Fibroblast of pulmonary artery (primary cell): Measurements from ENCODE around the gene ZNF234.
"Not testable (repeated sequence)": the region's sequence is repeated elsewhere in the genome, so short reads cannot be mapped to it uniquely, and the experiment has no call there.

Experiments
- DNase-seq: peaks from one replicate; pipeline ENCODE4 v3.0.0-alpha.2; 2010; ENCODE audit warnings: low read depth
- H3K4me3 ChIP-seq: replicated peaks from 2 replicates; pipeline ENCODE4 v1.5.1; 2011; ENCODE audit warnings: low read depth, mild to moderate bottlenecking, control low read depth, low read length, moderate library complexity
- TF ChIP-seq, protein P1 (sequence below): IDR thresholded peaks from 2 replicates; pipeline ENCODE4 v1.5.1; 2011; ENCODE audit warnings: mild to moderate bottlenecking, control low read depth, low read length, inconsistent platforms; ENCODE audit errors: missing control alignments

Gene ZNF234

DNA sequence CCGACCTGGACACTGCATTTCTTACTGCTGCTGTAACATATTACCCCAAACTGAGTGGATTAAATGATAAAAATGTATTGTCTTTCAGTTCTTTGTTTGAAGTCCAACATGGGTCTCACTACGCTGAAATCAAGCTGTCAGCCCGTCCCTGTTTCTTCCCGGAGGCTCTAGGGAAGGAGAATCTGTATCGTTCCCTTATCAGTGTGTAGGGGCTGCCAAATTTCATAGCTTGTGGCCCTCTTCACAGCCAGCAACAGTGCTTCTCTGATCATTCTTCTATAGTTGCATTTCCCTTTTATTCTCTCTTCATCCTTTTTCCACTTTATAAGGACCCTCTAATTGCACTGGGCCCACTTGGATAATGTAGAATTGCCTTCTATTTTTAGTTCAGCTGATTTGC lies 10.1 kb downstream of the ZNF234 start:
- no peak for DNase-seq
- TF ChIP-seq, protein P1, sequence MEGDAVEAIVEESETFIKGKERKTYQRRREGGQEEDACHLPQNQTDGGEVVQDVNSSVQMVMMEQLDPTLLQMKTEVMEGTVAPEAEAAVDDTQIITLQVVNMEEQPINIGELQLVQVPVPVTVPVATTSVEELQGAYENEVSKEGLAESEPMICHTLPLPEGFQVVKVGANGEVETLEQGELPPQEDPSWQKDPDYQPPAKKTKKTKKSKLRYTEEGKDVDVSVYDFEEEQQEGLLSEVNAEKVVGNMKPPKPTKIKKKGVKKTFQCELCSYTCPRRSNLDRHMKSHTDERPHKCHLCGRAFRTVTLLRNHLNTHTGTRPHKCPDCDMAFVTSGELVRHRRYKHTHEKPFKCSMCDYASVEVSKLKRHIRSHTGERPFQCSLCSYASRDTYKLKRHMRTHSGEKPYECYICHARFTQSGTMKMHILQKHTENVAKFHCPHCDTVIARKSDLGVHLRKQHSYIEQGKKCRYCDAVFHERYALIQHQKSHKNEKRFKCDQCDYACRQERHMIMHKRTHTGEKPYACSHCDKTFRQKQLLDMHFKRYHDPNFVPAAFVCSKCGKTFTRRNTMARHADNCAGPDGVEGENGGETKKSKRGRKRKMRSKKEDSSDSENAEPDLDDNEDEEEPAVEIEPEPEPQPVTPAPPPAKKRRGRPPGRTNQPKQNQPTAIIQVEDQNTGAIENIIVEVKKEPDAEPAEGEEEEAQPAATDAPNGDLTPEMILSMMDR, result no peak
- no peak overlapping the region for H3K4me3 ChIP-seq

DNA sequence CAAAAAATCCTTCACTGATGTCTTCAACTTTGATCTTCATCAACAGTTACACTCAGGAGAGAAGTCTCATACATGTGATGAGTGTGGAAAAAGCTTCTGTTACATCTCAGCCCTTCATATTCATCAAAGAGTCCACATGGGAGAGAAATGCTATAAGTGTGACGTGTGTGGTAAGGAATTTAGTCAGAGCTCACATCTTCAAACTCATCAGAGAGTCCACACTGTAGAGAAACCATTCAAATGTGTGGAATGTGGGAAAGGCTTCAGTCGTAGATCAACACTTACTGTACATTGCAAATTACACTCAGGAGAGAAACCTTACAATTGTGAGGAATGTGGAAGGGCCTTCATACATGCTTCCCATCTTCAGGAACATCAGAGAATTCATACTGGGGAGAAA lies 15.1 kb downstream of the ZNF234 start:
- TF ChIP-seq, protein P1, result no peak
- no peak for DNase-seq
- H3K4me3 ChIP-seq, result no peak overlapping the region

DNA sequence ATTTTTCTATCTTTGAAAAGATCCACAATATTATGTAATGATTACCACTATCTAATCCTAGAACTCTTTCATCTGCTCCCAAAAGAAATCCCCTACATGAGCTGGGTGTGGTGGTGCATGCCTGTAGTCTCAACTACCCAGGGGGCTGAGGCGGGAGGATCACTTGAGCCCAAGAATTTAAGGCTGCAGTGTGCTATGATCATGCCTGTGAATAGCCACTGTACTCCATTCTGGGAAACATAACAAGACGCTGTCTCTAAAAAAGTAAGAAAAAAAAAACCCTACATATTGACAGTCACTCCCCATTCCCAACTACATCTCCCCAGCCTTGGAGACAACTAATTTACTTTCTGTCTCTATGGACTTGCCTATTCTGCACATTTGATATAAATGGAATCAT lies 22.4 kb downstream of the ZNF234 start:
- no peak for DNase-seq
- TF ChIP-seq, protein P1, result no peak
- no peak overlapping the region for H3K4me3 ChIP-seq

DNA sequence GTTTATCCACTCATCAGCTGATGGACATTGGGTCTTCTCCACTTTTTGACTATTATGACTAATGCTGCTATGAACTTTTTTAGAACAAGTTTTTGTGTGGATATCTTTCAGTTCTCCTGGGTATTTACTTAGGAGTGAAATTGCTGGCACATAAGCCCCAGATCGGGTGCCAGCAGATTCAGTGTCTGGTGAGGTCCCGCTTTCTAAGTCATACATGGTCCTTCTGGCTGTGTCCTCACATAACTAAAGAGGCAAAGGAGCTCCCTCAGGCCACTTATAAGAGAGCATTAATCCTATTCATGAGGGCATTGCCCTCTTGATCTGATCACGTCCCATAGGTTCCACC lies 22.9 kb downstream of the ZNF234 start:
- TF ChIP-seq, protein P1, result no peak
- peak overlapping the region; percentile 86 for H3K4me3 ChIP-seq
- no peak for DNase-seq

DNA sequence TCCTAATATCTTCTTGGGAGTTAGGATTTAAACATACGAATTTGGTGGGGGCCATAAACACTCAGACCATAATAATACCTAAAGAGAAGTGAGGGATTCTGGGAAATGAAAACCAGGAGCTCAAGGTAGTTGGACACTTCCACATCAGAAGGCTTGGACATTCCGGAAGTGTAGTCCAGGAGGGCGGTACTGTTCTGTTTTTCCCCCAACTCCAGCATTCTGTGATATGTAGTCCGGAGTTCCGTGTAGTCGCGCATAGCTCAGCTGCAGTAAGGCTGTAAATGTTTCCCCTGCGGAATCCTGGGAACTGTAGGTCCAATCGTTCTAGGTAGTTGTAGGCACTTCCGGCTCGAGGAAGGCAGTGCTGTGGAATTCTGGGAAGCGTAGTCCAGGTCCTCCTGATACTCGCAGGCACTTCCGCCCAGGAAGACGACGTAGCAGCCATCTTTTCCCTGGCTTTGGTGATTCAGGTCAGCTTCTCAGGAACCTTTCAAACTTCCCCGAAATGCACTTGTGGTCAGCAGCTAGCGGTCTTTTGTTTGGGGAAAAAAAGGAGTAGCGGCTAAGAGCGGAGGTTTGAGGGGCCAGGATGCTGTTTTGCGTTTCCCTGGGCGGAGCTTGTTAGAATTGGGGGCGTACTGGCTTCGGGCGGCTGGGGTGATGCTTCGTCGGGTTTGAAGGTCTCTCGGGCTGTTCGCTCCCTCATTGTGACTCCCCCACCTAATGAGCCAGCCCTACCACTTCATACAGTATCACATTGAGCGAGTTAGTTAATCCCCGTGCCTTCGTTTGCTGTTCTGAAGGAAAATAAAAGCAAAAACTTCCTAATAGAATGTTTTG lies 23.5 kb downstream of the ZNF234 start, which contains the start of gene ZNF226:
Gene ZNF226, plus strand, starts transcription at position 428 of the 840 bp plus-strand sequence. CDS start 4,981 bp downstream, outside the sequence.
- TF ChIP-seq, protein P1, result no peak
- peak within 1 kb of the TSS; percentile 86 for H3K4me3 ChIP-seq
- DNase-seq, result peak; percentile 99

DNA sequence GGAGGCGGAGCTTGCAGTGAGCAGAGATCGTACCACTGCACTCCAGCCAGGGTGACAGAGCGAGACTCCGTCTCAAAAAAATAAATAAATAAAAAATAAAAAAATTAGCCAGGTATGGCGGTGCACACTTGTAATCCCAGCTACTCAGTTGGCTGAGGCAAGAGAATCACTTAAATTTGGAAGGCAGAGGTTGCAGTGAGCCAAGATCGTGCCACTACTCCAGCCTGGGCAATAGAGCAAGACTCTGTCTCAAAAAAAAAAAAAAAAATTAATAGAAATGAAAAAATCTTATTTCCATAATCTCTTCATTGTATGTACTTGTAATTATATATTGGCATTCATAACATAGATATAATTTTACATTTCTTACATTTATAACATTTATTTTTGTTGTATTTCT lies 29.3 kb downstream of the ZNF234 start:
- not testable (repeated sequence) for H3K4me3 ChIP-seq

DNA sequence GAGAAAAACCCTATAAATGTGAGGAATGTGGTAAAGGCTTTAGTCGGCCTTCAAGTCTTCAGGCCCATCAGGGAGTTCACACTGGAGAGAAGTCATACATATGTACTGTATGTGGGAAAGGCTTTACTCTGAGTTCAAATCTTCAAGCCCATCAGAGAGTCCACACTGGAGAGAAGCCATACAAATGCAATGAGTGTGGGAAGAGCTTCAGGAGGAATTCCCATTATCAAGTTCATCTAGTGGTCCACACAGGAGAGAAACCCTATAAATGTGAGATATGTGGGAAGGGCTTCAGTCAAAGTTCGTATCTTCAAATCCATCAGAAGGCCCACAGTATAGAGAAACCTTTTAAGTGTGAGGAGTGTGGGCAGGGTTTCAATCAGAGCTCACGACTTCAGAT lies 35.2 kb downstream of the ZNF234 start:
- no peak for DNase-seq

More for the DNA sequence above, 29.3 kb downstream of the ZNF234 start:
- not testable (repeated sequence) for DNase-seq

More for the DNA sequence above, 35.2 kb downstream of the ZNF234 start:
- no peak overlapping the region for H3K4me3 ChIP-seq
- TF ChIP-seq, protein P1, result no peak
